GM21723 (cell line): ENCODE measurements around the gene KIF26A.

Experiments used
- ATAC-seq: cut with Tn5 transposase; IDR thresholded peaks from one replicate; pipeline ENCODE4 v1.9.1; 2021; ENCODE audit warnings: mild to moderate bottlenecking, moderate library complexity; ENCODE audit not compliant: unreplicated experiment

KIF26A gene

DNA sequence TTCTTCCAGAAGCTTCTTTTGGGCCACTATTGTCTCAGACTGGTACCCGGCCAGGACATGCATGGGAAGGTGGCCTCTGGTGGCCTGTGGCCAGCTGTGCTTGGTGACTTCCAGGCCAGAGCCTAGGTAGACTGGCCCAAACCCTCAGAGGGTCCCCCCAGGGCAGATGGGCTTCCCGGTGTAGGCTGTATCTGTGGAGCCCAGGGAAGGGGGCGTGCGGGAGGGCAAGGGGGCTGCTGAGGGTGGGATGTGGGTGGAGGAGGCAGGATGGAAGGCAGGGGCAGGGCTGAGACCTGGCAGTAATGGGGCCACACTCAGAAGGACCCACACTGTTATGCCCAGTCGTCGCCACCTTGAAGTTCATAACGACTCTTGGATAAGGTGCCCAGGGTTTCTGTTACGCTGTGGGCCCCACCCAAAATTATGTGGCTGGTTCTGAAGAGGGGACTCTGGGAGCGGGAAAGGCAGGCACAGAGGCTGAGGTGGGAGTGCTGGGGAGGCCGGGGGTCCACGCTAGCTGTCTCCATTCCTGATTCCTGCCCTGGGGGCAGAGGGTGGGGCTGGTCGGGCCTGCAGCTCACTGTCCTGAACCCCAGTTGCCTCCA is 52.1 kb downstream of the KIF26A start:
- ATAC-seq: no peak

DNA sequence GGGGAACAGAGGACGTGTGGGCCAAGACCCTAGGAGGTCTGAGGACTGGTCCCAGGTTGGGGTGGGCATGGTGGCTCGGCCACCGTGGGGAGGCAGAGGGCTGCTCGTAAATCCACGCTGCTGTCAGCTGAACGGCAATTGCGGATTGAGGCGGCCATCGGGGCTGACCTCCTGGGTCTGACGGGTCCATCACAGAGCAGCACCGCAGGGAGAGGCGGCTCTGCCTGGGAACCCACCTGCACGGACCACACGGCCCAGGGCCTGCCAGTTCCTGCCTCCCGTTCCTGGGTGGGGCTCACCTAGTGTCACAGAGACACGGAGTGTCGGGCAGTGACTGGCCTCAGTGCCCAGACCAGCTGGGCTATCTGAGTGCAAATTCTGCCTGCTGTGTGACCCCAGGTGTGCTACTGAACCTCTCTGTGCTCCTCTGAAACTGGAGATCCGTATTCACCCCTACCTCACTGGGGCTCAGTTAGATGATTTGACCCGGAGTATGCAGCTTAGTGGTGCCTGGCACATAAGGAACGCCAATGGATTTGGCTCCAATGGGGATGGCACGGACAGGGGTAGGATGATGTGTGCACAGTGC is 53.1 kb downstream of the KIF26A start:
- no peak for ATAC-seq

DNA sequence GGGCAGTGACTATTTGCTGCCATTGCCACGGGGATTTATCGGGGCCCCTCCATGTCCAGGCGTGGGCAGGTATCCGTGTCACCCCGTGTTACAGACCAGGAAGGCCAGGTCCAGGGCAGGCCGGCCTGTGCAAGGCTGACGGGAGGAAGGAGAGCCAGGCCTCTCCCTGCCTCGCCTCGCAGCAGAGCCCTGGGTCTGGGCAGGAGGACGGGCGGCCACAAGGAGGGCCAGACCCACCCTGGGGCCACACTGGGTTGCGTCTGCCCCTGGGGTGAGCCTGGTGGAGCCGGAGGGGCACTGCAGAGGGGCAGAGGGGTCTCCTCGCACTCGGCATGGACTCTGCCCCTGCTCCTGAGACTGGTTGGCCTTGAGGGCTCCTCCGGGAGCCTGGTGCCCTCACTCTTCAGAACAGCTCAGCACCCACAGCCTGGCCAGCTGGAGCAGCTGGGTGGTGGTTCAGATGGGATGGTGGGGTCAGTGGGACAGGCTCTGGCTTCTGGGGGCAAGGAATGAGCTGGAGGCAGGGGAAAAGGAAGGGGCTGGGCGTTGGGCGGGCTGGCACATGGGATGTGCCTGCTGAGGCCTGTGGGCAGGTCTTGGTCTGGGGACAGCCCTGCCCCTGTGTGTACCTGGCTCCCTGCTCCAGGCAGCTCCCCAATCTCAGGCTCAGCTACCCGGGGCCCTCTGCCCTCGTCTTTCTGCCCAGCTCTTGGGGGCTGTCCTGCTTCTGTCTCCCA is 53.9 kb downstream of the KIF26A start:
- no peak for ATAC-seq

DNA sequence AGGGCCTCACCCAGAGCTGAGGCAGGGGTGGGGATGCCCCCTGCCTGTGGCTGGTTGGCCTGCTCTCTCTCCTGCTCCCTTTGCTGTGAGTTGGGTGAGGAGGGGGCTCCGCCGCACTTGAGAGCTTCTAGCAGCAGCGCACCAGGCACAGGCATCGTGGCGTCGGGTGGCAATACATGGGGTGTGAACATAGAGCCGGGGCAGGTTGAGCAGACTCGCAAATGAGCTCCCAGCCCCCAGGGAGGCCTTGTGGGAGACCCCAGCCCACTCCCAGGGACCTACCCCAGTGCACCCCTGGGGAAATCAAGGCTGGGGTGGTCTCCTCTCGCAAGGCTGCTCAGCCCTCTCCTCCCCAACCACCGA is 54.5 kb downstream of the KIF26A start:
- no peak for ATAC-seq

DNA sequence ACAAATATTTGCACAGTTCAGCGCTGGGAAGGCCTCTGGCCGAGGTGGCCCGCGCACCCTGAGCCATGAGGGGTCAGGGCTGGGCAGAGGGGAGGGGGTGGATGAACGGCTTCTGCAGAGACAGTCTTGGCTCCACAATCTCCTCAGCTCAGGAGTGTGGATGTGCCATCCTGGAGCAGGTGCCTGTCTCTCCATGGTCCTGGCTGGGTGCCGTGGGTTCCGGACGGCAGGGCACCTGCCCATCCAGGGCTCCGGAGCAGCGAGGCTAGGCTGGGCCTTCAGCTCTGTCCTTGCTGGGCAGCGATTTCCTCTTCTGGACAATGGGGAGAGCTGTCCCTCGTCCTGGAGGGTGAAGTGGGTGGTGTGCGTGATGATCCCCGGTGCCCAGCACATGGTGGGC is 55.6 kb downstream of the KIF26A start:
- ATAC-seq: no peak

DNA sequence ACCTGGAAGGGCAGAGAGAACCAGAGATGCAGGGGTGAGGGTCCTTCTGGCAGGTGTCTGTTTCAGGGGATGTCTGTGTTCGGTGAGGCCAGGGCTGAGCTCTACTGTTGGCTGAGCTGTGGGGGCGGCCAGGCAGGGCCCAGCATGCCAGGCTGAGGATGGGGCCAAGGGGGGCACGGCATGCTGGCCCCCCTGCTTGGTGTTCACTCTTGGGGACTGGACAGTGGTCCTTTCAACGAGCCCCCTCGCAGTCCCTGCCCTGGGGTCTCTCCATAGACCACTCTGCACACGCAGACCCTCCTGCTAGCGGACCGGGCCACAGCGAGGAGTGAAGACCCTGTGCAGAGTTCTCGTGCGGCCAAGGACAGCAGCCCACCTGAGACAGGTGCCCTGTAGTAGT is 56.3 kb downstream of the KIF26A start:
- no peak for ATAC-seq

DNA sequence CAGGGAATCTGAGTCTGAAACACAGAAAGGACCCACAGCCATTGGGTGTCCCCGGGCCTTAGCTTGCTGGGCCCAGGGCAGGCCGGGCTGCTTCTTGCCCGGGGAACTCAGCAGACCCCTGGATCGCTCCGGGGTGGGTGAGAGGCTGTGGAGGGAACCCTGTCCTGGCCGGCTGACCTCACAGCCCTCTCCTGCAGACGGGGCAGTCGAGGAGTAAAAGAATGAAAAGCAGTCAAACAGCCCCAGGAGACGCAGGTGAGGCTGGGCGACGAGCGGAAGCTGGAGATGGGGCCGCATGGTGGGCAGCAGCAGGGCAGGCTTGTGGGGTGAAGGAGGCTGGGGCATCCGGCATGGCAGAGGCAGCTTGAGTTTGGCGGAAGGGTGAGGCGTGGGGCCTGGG is 57.0 kb downstream of the KIF26A start:
- ATAC-seq: no peak

DNA sequence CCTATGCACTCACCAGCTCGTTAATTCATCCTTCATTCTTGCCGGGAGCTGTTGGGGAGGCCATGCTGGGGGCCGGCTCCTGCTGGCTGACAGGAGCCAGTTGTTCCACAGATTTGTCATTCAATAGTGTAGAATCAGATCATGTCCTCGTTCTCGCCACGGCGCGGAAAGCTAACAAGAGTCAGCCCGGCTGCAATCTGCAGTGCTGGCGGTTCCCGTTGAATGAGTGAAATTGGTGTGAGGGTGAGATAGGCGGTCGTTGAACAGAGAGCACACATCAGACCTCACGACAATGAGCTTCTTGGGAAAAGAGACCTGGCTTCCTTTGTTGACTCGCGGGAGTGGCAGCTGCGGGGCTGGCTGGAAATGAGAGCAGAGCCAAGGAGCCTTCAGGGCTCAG is 57.5 kb downstream of the KIF26A start:
- no peak for ATAC-seq

DNA sequence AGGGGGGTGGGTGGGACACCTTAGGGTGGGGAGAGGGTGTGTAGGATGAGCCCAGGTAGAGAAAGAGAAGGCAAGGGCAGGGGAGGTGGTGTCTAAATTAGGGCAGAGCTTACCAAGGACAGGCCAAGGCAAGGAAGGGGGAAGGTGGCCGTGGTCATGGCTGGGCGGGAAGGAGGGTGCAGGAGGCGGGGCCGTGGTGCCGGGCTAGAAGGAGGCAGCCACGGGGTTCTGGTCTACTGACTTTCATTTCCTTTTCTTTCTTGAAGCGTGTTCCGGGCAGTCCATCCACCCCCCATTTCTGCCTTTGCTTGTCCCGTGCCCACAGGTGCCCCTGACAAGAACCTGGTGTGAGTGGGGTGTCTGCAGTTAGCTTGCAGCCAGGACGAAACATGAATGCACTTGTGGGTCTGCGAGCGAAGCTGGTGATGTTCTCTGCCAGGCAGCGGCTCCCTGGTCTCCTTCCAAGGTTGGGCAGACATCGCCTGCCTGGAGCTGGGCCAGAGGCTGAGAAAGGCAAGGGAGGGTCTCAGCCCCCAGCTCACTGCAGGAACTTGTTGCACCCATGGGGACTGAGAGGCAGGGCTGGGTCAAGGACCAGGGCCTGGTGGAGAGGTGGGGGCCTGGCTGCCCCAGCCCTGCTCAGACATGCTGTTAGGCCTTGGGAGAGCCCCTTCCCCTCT is 58.2 kb downstream of the KIF26A start:
- no peak for ATAC-seq

DNA sequence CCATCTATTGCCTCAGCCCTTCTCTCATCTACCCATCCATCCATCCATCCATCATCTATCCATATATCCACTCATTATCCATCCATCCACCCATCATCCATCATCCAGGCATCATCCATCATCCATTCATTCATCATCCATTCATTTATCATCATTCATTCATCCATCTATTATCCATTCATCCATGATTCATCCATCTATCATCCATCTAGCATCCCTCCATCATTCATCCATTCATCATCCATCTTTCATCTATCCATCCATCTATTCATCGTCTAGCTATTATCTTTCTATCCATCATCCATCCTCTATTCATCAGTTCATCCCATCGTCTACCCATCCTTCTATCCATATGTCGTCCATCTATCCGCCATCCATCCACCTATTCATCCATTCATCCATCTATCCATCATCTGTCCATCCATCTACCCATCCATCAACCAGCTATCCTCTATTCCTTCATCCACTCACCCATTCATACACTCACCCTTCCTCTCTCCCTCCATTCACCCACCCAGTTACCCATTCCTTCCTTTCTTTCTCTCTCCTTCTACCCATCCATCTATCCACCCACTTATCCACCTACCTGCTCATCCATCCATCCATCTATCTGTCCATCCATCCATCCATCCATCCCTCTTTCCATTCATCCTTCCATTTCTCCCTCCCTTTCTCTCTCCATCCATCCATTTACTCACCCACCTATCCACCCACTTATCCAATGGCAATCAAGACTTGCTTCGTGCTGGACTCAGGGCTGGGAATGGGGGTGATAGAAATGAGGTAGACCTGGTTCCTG is 59.3 kb downstream of the KIF26A start:
- no peak for ATAC-seq

DNA sequence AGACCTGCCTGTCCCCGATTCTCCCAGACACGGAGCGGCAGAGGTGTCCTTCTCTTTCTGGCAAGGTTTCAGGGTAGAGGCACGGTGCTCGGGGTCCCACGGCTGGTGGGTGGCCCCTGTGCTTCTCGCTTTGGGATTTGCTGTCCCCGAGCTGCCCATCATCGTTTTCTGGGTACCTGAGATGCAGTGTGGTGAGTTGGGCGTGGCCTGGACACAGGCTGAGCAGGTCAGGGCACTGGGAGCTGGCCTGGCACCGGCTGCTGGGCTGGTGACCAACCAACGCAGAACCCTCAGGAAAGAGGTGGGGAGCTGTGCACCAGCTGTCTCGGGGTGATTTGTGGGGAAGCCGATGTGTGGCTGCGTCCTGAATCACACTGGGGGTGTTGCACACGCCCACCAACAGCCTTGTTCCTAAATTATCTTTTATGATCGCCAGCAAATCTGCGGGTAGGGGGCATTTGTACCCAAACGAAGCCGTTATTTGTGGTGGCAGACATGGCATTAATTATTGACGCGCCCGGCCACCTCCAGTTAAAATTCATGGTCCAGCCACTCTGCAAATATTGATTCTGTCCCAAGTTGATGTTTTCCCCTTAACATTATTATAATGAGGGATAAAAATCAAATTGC is 61.0 kb downstream of the KIF26A start:
- ATAC-seq: no peak

DNA sequence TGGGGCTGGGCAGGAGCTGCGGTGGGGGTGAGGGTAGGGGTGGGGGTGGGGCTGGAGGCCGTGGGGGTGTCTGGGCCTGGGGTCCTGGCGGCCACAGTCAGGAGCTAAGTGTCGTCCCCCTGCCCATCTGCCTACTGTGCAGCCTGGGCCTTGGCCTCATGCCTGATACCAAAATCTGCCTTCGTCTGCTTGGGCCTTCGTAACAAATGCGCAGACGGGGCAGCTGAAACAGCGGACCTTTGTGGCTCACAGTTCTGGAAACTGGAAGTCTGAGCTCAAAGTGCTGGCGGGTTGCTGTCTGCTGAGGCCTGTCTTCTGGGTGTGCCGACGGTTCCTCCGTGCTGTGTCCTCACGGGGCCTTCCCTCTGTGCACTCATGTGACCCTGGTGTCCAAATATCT is 61.7 kb downstream of the KIF26A start:
- ATAC-seq: no peak

DNA sequence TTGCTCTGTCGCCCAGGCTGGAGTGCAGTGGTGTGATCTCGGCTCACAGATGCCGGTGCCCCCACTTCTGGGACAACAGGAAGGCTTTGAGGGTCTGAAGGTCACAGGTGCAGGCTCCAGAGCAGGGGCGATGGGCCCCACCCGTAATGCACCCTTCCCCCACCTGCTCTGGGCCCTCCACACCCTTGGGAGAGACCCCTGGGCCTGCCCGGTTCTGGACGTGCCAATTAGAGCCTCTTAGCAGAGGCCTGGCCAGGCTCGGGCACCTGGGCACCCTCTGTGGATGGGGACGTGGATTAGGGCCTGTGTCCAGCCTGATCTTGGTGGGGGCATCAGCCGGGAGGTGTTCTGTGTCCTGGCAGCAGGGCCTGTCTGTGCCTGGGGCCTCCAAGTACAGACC is 62.2 kb downstream of the KIF26A start:
- ATAC-seq: no peak

DNA sequence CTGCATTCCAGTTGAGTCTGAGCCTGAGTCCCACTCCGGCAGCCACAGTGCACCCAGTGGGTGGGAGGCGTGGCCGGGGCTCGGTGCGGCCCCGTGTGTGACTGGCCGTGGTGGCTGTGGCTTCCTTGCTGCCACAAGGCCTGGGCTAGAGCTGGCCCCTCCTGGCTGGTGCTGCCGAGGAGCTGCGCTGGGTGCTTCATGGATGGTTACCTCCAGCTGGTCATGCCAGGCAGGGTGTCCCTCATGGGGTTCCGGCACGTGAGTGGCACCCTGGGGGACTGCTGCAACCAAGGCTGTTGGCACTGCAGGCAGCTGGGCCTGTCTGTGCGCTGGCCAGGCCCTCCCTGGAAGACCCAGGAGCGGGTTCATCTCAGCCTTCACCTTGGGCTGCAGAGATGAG is 62.7 kb downstream of the KIF26A start:
- no peak for ATAC-seq

DNA sequence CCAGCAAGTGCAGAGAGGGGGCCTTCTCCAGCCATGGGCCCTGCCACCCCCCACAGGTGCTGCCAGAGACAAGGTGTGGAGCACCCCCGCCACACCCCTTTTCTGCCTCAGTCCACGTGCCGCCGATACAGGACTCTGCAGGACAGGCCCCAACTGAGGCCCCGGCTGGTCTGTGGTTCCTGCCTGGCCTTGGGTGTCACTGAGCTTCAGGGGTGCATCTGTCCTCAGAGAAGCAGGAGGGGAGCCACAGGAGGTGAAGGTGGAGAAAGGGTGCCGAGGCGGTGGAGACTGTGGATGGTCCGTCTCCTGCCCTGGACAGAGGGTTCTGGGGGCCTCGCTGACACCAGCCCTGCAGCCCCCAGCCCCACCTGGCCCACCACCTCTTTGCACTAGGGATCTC is 63.1 kb downstream of the KIF26A start:
- ATAC-seq: no peak

DNA sequence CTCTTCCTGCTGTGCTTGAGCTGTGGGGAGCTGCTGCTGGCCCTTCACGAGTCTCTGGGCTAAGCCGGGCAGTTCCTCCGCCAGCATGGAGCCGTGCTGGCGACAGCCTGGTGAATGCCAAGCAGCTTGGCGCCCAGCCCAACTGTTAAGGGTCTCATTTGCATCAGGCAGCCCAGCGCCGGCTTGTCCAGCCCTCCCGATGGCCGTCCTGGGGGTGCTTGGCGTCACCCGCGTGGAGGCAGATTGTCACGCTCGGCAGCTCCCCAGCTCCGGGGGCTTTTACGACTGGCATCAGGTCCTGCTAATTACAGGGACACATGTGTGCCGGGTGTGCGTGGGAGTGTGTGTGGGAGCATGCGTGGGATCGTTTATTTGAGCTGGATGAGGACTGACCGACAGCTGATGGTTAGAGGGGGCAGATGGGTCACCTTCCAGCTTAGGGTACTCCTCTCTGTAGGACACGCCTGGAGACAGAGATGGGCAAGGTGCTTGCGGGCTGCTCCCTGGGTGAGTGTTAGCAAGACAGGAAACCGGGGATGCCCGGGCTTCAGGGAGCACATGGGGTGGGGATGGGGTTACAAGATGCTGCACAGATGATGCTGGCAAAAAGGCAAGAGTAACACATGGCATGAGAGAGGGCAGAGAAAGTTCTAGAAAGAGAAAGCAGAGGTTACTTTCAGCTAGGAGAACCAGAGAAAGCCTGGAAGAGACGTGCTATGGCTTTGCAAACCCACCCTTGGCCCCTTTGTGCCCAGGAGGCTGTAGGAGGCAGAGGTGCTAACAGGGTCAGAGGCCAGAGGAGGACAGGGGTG is 64.1 kb downstream of the KIF26A start:
- ATAC-seq: no peak

DNA sequence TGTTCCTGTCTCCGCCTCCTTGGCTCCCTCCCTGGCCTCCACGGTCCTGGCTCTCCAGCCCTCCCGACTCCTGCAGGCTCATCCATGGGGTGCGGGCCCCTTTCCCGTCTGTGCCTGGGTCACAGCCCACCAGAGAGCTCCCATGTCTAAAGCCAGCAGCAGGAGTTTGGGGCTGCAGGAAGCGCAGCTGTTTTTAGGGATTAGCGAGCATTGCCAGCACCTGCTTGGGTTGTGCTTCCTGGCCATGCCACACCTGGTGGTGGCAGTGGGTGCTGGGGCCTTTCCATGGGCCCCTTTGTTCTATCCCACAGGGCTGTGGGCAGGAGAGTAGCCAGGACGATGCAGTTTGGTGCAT is 64.7 kb downstream of the KIF26A start:
- no peak for ATAC-seq

DNA sequence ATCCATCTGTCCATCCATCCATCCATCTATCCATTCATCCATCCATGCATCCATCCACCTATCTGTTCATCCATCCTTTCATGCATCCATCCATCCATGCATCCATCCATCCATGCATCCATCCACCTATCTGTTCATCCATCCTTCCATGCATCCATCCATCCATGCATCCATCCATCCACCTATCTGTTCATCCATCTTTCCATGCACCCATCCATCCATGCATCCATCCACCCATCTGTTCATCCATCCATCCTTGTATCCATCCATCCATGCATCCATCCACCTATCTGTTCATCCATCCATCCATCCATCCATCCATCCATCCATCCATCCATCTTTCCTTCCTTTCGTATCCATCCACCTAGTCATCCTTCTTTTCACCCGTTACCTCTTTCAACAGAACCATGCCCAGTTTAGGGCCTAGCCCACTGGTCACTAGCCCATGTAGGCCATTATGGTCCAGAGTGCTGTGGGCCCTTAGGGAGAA is 66.3 kb downstream of the KIF26A start:
- ATAC-seq: no peak

DNA sequence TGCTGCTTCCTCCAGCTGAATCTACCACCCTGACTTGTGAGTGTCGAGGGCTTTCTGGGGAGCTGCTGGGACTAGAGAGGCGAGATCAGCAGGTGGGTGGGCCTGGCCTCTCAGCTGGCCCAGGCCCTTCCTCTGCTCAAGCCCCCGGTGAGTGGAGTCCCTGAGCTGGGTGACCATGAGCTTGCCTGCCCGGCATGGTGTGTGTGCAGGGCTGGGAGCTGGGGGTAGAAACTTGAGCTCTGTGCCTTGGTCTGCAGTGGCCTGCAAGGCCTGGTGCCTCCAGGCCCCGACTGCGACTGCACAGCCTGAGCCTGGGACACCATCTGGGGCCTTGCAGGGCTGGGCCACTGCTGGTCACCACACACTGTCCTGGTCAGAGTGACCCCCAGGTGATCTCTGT is 67.4 kb downstream of the KIF26A start:
- ATAC-seq: no peak
